WTC11 (cell line): ENCODE results near the gene PPP2R5A. TPM values are rescaled to one million over a fixed set of nuclear protein-coding genes. Genes with fewer than 3 reads are reported as not detected.

Experiments
- ATAC-seq: fragments of 200-7000 bp; cut with Tn5 transposase; 2 replicates; pipeline ENCODE4 v1.10.0; 2021; ENCODE audit warnings: mild to moderate bottlenecking, moderate library complexity
- CTCF ChIA-PET: fragments of 300-600 bp; sonication (Branson Sonifier 250); formaldehyde crosslinking; loops from one replicate; lab custom pipeline; 2021; ENCODE audit warnings: antibody characterized with exemption; lab: Charles Lee
- POLR2A ChIA-PET: fragments of 350-600 bp; sonication (Branson Sonifier 250); formaldehyde crosslinking; loops from one replicate; lab custom pipeline; 2021; ENCODE audit warnings: antibody characterized with exemption; lab: Charles Lee
- DNase-seq: peaks from one replicate; pipeline ENCODE4 v3.0.0; 2021; ENCODE audit warnings: low spot score
- H3K27ac Mint-ChIP-seq: 2 replicates; pipeline ENCODE4 v1.8.0; 2021; ENCODE audit warnings: mixed read lengths
- H3K27me3 Mint-ChIP-seq: 2 replicates; pipeline ENCODE4 v1.8.0; 2021; ENCODE audit warnings: low read depth, mild to moderate bottlenecking, moderate library complexity, mixed read lengths
- H3K36me3 Mint-ChIP-seq: 2 replicates; pipeline ENCODE4 v1.8.0; 2021; ENCODE audit warnings: mixed read lengths
- H3K4me1 Mint-ChIP-seq: 2 replicates; pipeline ENCODE4 v1.8.0; 2022; ENCODE audit warnings: mixed read lengths
- H3K4me3 Mint-ChIP-seq: 2 replicates; pipeline ENCODE4 v1.8.0; 2021; ENCODE audit warnings: mild to moderate bottlenecking, moderate library complexity, mixed read lengths
- H3K9me3 Mint-ChIP-seq: 2 replicates; pipeline ENCODE4 v1.8.0; 2021; ENCODE audit warnings: mixed read lengths
- ATF1 ChIP-seq: sonication (generic); formaldehyde crosslinking; IDR thresholded peaks from 2 replicates; pipeline ENCODE4 v1.8.1; 2023; ENCODE audit warnings: mild to moderate bottlenecking, moderate library complexity, missing genetic modification reagents
- ATF3 ChIP-seq: sonication (generic); formaldehyde crosslinking; conservative IDR thresholded peaks from 2 replicates; pipeline ENCODE4 v1.8.1; 2022; ENCODE audit warnings: mild to moderate bottlenecking, missing genetic modification reagents
- CDX4 ChIP-seq: fragments of 250-450 bp; sonication (Bioruptor Pico); IDR thresholded peaks from 2 replicates; pipeline ENCODE4 v1.9.0; 2021; ENCODE audit warnings: moderate library complexity, mild to moderate bottlenecking, inconsistent platforms, borderline replicate concordance
- E2F1 ChIP-seq: sonication (generic); formaldehyde crosslinking; IDR thresholded peaks from 2 replicates; pipeline ENCODE4 v1.8.0; 2022; ENCODE audit warnings: mild to moderate bottlenecking, missing genetic modification reagents
- EMX1 ChIP-seq: fragments of 250-450 bp; sonication (Bioruptor Pico); IDR thresholded peaks from 2 replicates; pipeline ENCODE4 v1.8.0; 2021; ENCODE audit warnings: mild to moderate bottlenecking
- GABPB1 ChIP-seq: sonication (generic); formaldehyde crosslinking; IDR thresholded peaks from 2 replicates; pipeline ENCODE4 v1.8.1; 2023; ENCODE audit warnings: mild to moderate bottlenecking, missing genetic modification reagents
- HMGXB4 ChIP-seq: sonication (generic); formaldehyde crosslinking; IDR thresholded peaks from 2 replicates; pipeline ENCODE4 v1.8.1; 2023; ENCODE audit warnings: mild to moderate bottlenecking, moderate library complexity, missing genetic modification reagents
- IRF2 ChIP-seq: sonication (generic); formaldehyde crosslinking; IDR thresholded peaks from 2 replicates; pipeline ENCODE4 v1.8.0; 2022; ENCODE audit warnings: low read depth, missing genetic modification reagents, borderline replicate concordance
- KAT7 ChIP-seq: sonication (generic); formaldehyde crosslinking; IDR thresholded peaks from 2 replicates; pipeline ENCODE4 v1.8.1; 2023; ENCODE audit warnings: missing genetic modification reagents, mild to moderate bottlenecking, borderline replicate concordance
- MAX ChIP-seq: sonication (generic); formaldehyde crosslinking; IDR thresholded peaks from 2 replicates; pipeline ENCODE4 v1.8.0; 2022; ENCODE audit warnings: mild to moderate bottlenecking, missing genetic modification reagents
- MLX ChIP-seq: sonication (generic); formaldehyde crosslinking; IDR thresholded peaks from 2 replicates; pipeline ENCODE4 v1.8.1; 2023; ENCODE audit warnings: mild to moderate bottlenecking, missing genetic modification reagents, moderate library complexity
- NR1H2 ChIP-seq: sonication (generic); formaldehyde crosslinking; IDR thresholded peaks from 2 replicates; pipeline ENCODE4 v1.9.0; 2021; ENCODE audit warnings: mild to moderate bottlenecking, moderate library complexity, missing genetic modification reagents
- PRDM15 ChIP-seq: sonication (generic); formaldehyde crosslinking; IDR thresholded peaks from 2 replicates; pipeline ENCODE4 v1.8.0; 2022; ENCODE audit warnings: missing genetic modification reagents
- RELA ChIP-seq: sonication (generic); formaldehyde crosslinking; IDR thresholded peaks from 2 replicates; pipeline ENCODE4 v1.8.1; 2022; ENCODE audit warnings: missing genetic modification reagents, mild to moderate bottlenecking, borderline replicate concordance
- SMAD3 ChIP-seq: sonication (generic); formaldehyde crosslinking; IDR thresholded peaks from 2 replicates; pipeline ENCODE4 v1.8.0; 2022; ENCODE audit warnings: missing genetic modification reagents, mild to moderate bottlenecking, borderline replicate concordance
- STAT6 ChIP-seq: sonication (generic); formaldehyde crosslinking; conservative IDR thresholded peaks from 2 replicates; pipeline ENCODE4 v1.8.1; 2023; ENCODE audit warnings: mild to moderate bottlenecking, low read depth, missing genetic modification reagents, moderate library complexity
- ZMAT4 ChIP-seq: fragments of 250-450 bp; sonication (Bioruptor Pico); IDR thresholded peaks from 2 replicates; pipeline ENCODE4 v1.9.0; 2021; ENCODE audit warnings: mild to moderate bottlenecking
- total RNA-seq: library from RNA; stranded (reverse); gene quantifications from 3 replicates; pipeline ENCODE4 v1.2.3, GENCODE V29; 2021

The PPP2R5A gene
- total RNA-seq, 1 experiment from 2014 or later: 35.9 TPM

- TF ChIP-seq STAT6 (CRISPR knock-in tag) (no peak), KAT7 (no peak), MLX (CRISPR knock-in tag) (no peak), CDX4 (no peak), MAX (CRISPR knock-in tag) (no peak), ATF1 (CRISPR knock-in tag) (no peak), SMAD3 (no peak), EMX1 (CRISPR knock-in tag) (no peak)
Observed at GRCh38 chr1:212377644-212378043, 92.4 kb downstream of the PPP2R5A start (continued).

- ATAC-seq: no peak
- no peak overlapping the region for H3K4me3 Mint-ChIP-seq
- TF ChIP-seq ATF1 (CRISPR knock-in tag) (no peak), CDX4 (no peak), ATF3 (CRISPR knock-in tag) (no peak), NR1H2 (no peak), RELA (CRISPR knock-in tag) (no peak), E2F1 (CRISPR knock-in tag) (no peak), HMGXB4 (CRISPR knock-in tag) (no peak), IRF2 (no peak), GABPB1 (CRISPR knock-in tag) (no peak), ZMAT4 (CRISPR knock-in tag) (no peak), PRDM15 (CRISPR knock-in tag) (no peak)
- TF ChIP-seq, all 79 proteins: peak for 0
- Mint-ChIP-seq H3K9me3 (no peaks in the 10 kb centered on the region), H3K27ac (no peak overlapping the region), H3K36me3 (peaks cover 59% of the 10 kb centered on the region), H3K4me1 (peaks cover 3% of the 10 kb centered on the region; the same call in 1 of the 2 replicates), H3K27me3 (no peaks in the 10 kb centered on the region)
- POLR2A ChIA-PET: no interaction called here
- CTCF ChIA-PET: interaction anchor here (1.3 to 1.4 kb wide), 2 partner anchors 76 to 78 kb away, joined by 3 to 6 read pairs; no protein-coding TSS in a partner anchor
- DNase-seq: no peak
Observed at GRCh38 chr1:212379366-212379765, 94.2 kb downstream of the PPP2R5A start.
